ENCODE data around the gene CCR1.
"Not testable (repeated sequence)": the region's sequence is repeated elsewhere in the genome, so short reads cannot be mapped to it uniquely, and the experiment has no call there.

Gene CCR1

DNA sequence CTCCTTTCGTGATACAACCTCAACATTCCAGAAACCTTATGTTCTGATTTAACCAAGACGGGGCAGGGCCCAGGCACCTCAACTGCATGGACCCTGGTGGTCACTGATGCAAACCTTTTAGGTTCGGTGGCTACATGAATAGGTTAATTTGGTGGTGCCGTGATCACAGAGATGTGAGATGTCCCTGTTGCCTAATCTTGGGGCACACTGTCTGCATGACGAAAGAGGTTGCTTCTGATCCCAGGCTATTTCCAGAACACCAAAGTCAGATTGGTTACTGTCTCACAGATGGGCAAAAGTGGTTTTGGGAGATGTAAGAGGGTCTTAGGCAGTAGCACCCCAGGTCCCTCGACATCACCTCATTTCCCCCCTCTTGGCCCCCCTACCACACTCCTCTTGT, 4.0 kb upstream of the CCR1 start:
- WGBS, 2 experiments (ENCODE audit: insufficient coverage in 2 of 2) = 83 to 93% methylated on average over 3 to 6 of the region's 6 CpGs
- H3K27ac ChIP-seq (ENCODE audit: low read depth, low read length, severe bottlenecking) = no peak overlapping the region
- H3K9me3 ChIP-seq (ENCODE audit: control insufficient read depth, low read length) = no peaks in the 10 kb centered on the region
- H3K4me1 ChIP-seq (ENCODE audit: control insufficient read depth, insufficient read depth, low read length, poor library complexity, severe bottlenecking) = no peaks in the 10 kb centered on the region
- no peak overlapping the region for H3K4me3 ChIP-seq (ENCODE audit: extremely low read depth, insufficient read depth, low read length, poor library complexity, severe bottlenecking)
- H3K36me3 ChIP-seq (ENCODE audit: control insufficient read depth, insufficient read depth, low read length) = no peaks in the 10 kb centered on the region

GRCh38 chr3:46209746-46210470, 1.8 kb upstream of the CCR1 start:
- no peak overlapping the region for H3K27ac ChIP-seq (ENCODE audit: low read depth, low read length, severe bottlenecking)
- 88 to 93% methylated on average over 2 of the region's 3 CpGs for WGBS, 2 experiments (ENCODE audit: insufficient coverage in 2 of 2)
- no peaks in the 10 kb centered on the region for H3K9me3 ChIP-seq (ENCODE audit: control insufficient read depth, low read length)
- no peaks in the 10 kb centered on the region for H3K36me3 ChIP-seq (ENCODE audit: control insufficient read depth, insufficient read depth, low read length)
- H3K4me3 ChIP-seq (ENCODE audit: extremely low read depth, insufficient read depth, low read length, poor library complexity, severe bottlenecking) = no peak overlapping the region
- no peaks in the 10 kb centered on the region for H3K4me1 ChIP-seq (ENCODE audit: control insufficient read depth, insufficient read depth, low read length, poor library complexity, severe bottlenecking)

- 67 to 79% methylated on average over 2 of the region's 2 CpGs for WGBS, 2 experiments (ENCODE audit: insufficient coverage in 2 of 2)
- no peaks in the 10 kb centered on the region for H3K4me1 ChIP-seq (ENCODE audit: control insufficient read depth, insufficient read depth, low read length, poor library complexity, severe bottlenecking)
- H3K9me3 ChIP-seq (ENCODE audit: control insufficient read depth, low read length) = no peaks in the 10 kb centered on the region
- no peak overlapping the region for H3K4me3 ChIP-seq (ENCODE audit: extremely low read depth, insufficient read depth, low read length, poor library complexity, severe bottlenecking)
- H3K27ac ChIP-seq (ENCODE audit: low read depth, low read length, severe bottlenecking) = no peak overlapping the region
- H3K36me3 ChIP-seq (ENCODE audit: control insufficient read depth, insufficient read depth, low read length) = no peaks in the 10 kb centered on the region
These were observed 940 bp upstream of the CCR1 start for GRCh38 chr3:46209053-46209452.

- H3K9me3 ChIP-seq (ENCODE audit: control insufficient read depth, low read length); H3K4me1 ChIP-seq (ENCODE audit: control insufficient read depth, insufficient read depth, low read length, poor library complexity, severe bottlenecking); H3K36me3 ChIP-seq (ENCODE audit: control insufficient read depth, insufficient read depth, low read length); H3K4me3 ChIP-seq (ENCODE audit: extremely low read depth, insufficient read depth, low read length, poor library complexity, severe bottlenecking); H3K27ac ChIP-seq (ENCODE audit: low read depth, low read length, severe bottlenecking): not testable (repeated sequence)
- WGBS, 2 experiments (ENCODE audit: insufficient coverage in 2 of 2) = 87 to 96% methylated on average over 4 of the region's 6 CpGs
These were observed 599 bp downstream of the CCR1 start for GRCh38 chr3:46207514-46207913.

DNA sequence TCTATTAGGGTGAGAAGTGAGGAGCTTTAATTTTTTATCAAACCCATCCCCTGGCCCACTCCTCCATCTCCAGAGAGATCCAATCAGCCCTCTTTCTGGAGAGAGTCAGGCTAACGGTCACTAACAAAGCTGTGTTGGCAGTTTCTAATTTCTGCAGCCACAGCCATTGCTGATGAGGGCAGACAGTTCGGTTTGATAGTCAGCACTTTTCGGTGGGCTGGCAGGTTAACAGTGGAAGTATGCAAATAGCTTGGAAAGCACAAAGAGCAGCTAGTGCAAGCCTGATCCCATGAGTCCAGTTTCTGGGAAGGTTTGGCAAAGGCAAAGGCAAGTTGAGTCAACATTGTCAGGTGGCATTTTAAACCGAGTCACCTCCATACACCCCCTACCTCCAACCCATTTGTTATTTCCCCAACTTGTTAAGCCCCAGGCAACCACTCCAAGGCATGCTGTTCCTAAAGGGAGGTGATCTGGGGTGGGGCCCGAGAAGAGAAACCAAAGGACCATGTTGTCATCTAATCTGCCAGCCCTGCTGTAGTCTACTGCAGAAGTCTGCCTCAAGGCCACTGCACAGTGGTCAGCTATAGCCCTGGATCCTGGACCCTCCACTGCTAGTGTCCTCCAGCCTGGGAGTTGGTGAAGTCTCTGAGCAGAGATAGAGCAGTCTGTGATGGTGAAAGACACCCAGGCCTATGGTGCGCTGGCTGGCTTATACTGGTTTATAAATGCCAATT, 1.7 kb downstream of the CCR1 start:
- Histone ChIP-seq H3K36me3 (ENCODE audit: control insufficient read depth, insufficient read depth, low read length) (no peaks in the 10 kb centered on the region), H3K4me3 (ENCODE audit: extremely low read depth, insufficient read depth, low read length, poor library complexity, severe bottlenecking) (no peak overlapping the region), H3K4me1 (ENCODE audit: control insufficient read depth, insufficient read depth, low read length, poor library complexity, severe bottlenecking) (no peaks in the 10 kb centered on the region), H3K9me3 (ENCODE audit: control insufficient read depth, low read length) (no peaks in the 10 kb centered on the region), H3K27ac (ENCODE audit: low read depth, low read length, severe bottlenecking) (no peak overlapping the region)
- 84 to 94% methylated on average over 4 to 5 of the region's 6 CpGs for WGBS, 2 experiments (ENCODE audit: insufficient coverage in 2 of 2)

- Histone ChIP-seq H3K27ac (ENCODE audit: low read depth, low read length, severe bottlenecking) (no peak overlapping the region), H3K4me3 (ENCODE audit: extremely low read depth, insufficient read depth, low read length, poor library complexity, severe bottlenecking) (no peak overlapping the region), H3K4me1 (ENCODE audit: control insufficient read depth, insufficient read depth, low read length, poor library complexity, severe bottlenecking) (no peaks in the 10 kb centered on the region), H3K36me3 (ENCODE audit: control insufficient read depth, insufficient read depth, low read length) (no peaks in the 10 kb centered on the region), H3K9me3 (ENCODE audit: control insufficient read depth, low read length) (no peaks in the 10 kb centered on the region)
- WGBS, 2 experiments (ENCODE audit: insufficient coverage in 2 of 2) = 86 to 100% methylated on average over 1 of the region's 2 CpGs
These were observed 2.7 kb downstream of the CCR1 start for GRCh38 chr3:46205286-46205960.

- Histone ChIP-seq H3K36me3 (ENCODE audit: control insufficient read depth, insufficient read depth, low read length) (no peaks in the 10 kb centered on the region), H3K9me3 (ENCODE audit: control insufficient read depth, low read length) (no peaks in the 10 kb centered on the region), H3K4me1 (ENCODE audit: control insufficient read depth, insufficient read depth, low read length, poor library complexity, severe bottlenecking) (no peaks in the 10 kb centered on the region), H3K27ac (ENCODE audit: low read depth, low read length, severe bottlenecking) (no peak overlapping the region), H3K4me3 (ENCODE audit: extremely low read depth, insufficient read depth, low read length, poor library complexity, severe bottlenecking) (no peak overlapping the region)
- 95 to 96% methylated on average over 12 of the region's 12 CpGs for WGBS, 2 experiments (ENCODE audit: insufficient coverage in 2 of 2)
These were observed 4.4 kb downstream of the CCR1 start for GRCh38 chr3:46203681-46204080.

- Histone ChIP-seq H3K4me1 (ENCODE audit: control insufficient read depth, insufficient read depth, low read length, poor library complexity, severe bottlenecking) (no peaks in the 10 kb centered on the region), H3K36me3 (ENCODE audit: control insufficient read depth, insufficient read depth, low read length) (no peaks in the 10 kb centered on the region), H3K27ac (ENCODE audit: low read depth, low read length, severe bottlenecking) (no peak overlapping the region), H3K4me3 (ENCODE audit: extremely low read depth, insufficient read depth, low read length, poor library complexity, severe bottlenecking) (no peak overlapping the region), H3K9me3 (ENCODE audit: control insufficient read depth, low read length) (no peaks in the 10 kb centered on the region)
- WGBS, 2 experiments (ENCODE audit: insufficient coverage in 2 of 2) = 100% methylated on average over 1 to 2 of the region's 4 CpGs
These were observed 5.6 kb downstream of the CCR1 start for GRCh38 chr3:46202535-46202934.

- WGBS, 2 experiments (ENCODE audit: insufficient coverage in 2 of 2) = no CpG with 5 or more reads among the region's 1 CpG
- H3K4me1 ChIP-seq (ENCODE audit: control insufficient read depth, insufficient read depth, low read length, poor library complexity, severe bottlenecking) = no peaks in the 10 kb centered on the region
- no peaks in the 10 kb centered on the region for H3K36me3 ChIP-seq (ENCODE audit: control insufficient read depth, insufficient read depth, low read length)
- H3K4me3 ChIP-seq (ENCODE audit: extremely low read depth, insufficient read depth, low read length, poor library complexity, severe bottlenecking) = no peak overlapping the region
- no peaks in the 10 kb centered on the region for H3K9me3 ChIP-seq (ENCODE audit: control insufficient read depth, low read length)
- no peak overlapping the region for H3K27ac ChIP-seq (ENCODE audit: low read depth, low read length, severe bottlenecking)
These were observed 7.3 kb downstream of the CCR1 start for GRCh38 chr3:46200790-46201189.

GRCh38 chr3:46200211-46200610, 7.9 kb downstream of the CCR1 start:
- H3K4me1 ChIP-seq (ENCODE audit: control insufficient read depth, insufficient read depth, low read length, poor library complexity, severe bottlenecking) = no peaks in the 10 kb centered on the region
- no peaks in the 10 kb centered on the region for H3K36me3 ChIP-seq (ENCODE audit: control insufficient read depth, insufficient read depth, low read length)
- WGBS, 2 experiments (ENCODE audit: insufficient coverage in 2 of 2) = 89 to 91% methylated on average over 4 of the region's 5 CpGs
- no peak overlapping the region for H3K4me3 ChIP-seq (ENCODE audit: extremely low read depth, insufficient read depth, low read length, poor library complexity, severe bottlenecking)
- peaks cover under 1% of the 10 kb centered on the region for H3K9me3 ChIP-seq (ENCODE audit: control insufficient read depth, low read length)
- H3K27ac ChIP-seq (ENCODE audit: low read depth, low read length, severe bottlenecking) = no peak overlapping the region
